GM20000 (cell line): ENCODE measurements around the gene MYRF.
A peak's percentile ranks its signal among the peaks of the same experiment; 100 is the strongest.

ENCODE experiments used
- DNase-seq: peaks from one replicate; pipeline ENCODE4 v3.0.0; 2012; ENCODE audit warnings: low spot score
- TF ChIP-seq, protein P1 (sequence below): IDR thresholded peaks from 2 replicates; pipeline ENCODE4 v1.5.1; 2012; ENCODE audit warnings: mild to moderate bottlenecking, control low read depth; ENCODE audit errors: extremely low read depth, missing control alignments

The MYRF gene

DNA sequence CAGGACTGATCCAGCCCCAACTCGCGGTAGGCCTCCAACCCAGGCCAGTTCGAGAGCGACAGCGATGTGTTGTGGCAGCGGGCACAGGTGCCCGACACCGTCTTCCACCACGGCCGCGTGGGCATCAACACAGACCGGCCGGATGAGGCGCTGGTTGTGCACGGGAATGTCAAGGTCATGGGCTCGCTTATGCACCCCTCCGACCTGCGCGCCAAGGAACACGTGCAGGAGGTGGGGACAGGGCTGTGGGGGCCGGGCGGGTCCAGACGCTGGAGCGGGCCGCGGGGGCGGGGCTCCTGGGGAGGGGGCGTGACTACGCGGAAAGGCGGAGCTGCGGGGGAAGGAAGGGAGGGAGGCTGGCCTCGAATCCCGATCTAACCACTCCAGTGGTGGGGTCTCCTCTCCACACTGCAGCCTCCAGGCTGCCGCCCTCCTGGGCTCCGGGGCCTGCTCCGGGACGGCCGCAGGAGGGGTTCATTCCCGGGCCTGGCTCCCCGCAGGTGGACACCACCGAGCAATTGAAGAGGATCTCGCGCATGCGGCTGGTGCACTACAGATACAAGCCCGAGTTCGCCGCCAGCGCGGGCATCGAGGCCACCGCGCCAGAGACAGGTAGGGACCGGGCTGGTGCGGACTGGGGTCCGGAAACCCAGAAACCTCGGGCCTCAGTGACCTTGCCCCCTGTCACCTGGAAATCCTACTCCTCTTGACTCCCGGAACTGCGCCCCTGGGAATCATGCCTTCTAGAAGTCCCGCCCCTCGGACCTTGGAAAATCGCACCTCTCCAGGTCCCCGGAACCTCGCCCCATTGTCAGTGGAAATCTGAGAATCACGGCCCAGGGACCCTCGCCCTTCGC is 25.0 kb downstream of the MYRF start:
- DNase-seq: peak; percentile 74
- TF ChIP-seq, protein P1, sequence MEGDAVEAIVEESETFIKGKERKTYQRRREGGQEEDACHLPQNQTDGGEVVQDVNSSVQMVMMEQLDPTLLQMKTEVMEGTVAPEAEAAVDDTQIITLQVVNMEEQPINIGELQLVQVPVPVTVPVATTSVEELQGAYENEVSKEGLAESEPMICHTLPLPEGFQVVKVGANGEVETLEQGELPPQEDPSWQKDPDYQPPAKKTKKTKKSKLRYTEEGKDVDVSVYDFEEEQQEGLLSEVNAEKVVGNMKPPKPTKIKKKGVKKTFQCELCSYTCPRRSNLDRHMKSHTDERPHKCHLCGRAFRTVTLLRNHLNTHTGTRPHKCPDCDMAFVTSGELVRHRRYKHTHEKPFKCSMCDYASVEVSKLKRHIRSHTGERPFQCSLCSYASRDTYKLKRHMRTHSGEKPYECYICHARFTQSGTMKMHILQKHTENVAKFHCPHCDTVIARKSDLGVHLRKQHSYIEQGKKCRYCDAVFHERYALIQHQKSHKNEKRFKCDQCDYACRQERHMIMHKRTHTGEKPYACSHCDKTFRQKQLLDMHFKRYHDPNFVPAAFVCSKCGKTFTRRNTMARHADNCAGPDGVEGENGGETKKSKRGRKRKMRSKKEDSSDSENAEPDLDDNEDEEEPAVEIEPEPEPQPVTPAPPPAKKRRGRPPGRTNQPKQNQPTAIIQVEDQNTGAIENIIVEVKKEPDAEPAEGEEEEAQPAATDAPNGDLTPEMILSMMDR: no peak

DNA sequence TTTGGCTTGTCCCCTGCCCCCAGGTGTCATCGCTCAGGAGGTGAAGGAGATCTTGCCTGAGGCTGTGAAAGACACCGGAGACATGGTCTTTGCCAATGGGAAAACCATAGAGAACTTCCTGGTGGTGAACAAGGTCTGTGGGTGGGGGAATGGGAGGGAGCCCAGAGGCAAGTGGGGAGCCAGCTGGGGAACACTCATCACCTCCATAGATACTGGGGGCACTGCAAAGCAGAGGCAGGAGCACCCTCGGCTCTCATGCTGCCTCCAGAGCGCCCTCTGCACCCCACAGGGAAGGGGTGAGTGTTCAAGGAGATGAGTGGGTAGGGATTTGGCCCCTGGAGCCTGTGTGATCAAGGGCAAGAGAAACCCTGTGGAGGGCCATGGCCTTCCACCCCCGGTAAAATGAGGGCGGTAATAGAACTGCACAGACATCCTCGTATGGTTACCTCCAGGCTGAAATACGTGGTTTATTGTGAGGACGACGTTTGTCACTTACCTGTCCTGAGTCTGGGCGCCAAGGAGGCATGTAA is 26.0 kb downstream of the MYRF start:
- TF ChIP-seq, protein P1: no peak

DNA sequence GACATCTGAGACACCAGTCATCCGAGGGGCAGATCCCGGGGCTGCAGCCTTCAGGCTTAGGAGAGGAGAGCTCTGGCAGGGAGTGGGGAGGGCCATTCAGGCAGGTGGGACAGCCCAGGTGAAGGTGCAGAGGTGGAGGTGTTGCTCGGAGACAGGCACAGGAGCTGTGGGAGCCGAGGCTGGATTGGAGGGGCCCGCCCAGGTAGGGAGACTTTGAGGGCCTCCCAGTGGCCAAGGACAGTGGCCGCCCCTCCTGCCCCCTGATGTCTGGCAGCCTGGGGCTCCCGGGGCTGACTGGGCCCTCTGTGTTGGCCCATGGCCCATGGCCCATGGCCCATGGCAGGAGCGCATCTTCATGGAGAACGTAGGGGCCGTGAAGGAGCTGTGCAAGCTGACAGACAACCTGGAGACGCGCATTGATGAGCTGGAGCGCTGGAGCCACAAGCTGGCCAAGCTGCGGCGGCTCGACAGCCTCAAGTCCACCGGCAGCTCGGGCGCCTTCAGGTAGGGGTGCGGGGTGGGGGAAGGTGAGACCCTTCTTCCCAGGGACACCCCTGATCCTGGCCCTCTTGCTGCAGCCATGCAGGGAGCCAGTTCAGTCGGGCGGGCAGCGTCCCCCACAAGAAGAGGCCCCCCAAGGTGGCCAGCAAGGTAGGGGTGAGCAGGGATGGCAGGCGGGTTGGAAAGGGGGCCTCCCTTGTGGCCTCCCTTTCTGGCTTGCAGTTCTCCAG is 26.6 kb downstream of the MYRF start:
- no peak for DNase-seq
- TF ChIP-seq, protein P1: no peak

More for the DNA sequence above, 26.0 kb downstream of the MYRF start:
- DNase-seq: no peak

DNA sequence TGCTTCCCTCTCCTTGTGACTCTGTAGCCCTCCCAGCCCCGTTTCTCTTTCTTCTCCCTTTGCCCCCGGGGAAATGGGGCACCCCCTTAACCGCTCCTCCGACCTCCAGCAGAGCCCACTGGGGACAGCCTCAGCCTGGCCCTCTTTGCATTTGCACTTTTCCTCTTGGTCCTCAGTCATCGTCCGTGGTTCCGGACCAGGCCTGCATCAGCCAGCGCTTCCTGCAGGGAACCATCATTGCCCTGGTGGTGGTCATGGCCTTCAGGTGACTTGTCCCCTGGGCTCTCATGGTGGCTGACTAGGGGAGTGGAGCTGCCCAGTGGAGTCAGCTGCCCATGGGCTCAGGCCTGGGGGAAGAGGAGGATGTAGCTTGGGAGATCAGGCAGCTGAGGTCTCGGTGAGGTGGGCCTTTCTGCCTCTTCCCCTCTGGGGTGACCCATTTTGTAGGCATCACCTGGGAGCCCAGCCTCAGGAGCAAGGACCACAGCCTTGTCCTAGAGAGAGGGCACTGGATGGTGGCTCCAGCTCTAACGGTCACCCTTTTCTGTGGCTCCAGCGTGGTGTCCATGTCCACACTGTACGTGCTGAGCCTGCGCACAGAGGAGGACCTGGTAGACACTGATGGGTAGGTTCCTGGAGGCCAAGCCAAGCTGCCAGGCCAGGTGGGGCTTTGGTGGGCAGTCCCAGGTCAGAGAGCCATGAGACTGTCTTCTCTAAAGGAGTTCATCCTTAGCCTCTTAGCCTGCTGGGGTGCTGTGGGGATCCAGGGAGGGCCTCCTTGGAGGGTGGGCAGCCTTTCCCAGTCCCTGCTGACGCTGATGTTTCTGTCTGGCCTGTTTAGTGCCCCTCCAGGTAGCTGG is 27.5 kb downstream of the MYRF start:
- DNase-seq: no peak
- TF ChIP-seq, protein P1: no peak

DNA sequence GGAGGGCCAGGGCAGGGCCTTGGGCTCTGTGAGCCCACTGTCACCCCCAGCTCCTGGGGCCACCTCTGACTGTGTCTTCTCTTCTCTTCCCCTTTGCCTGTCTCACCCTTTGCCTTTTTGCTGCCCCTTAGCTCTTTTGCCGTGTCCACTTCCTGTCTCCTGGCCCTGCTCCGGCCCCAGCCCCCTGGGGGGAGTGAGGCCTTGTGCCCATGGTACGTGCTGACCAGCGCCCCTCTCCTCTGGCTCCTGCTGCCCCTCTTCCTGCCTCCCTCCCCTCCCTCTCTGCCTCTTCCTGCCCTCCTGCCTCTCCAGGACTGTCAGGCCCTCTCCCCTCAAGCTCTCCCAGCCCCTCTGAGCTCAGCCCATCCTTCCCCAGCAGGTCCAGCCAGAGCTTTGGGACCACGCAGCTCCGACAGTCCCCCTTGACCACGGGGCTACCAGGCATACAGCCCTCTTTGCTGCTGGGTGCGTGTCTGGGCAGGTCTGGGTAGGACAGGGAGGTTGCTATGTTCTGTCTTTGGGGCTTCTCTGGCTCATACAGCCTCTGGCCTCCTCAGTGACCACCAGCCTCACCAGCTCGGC is 28.2 kb downstream of the MYRF start:
- no peak for DNase-seq
- TF ChIP-seq, protein P1: no peak

DNA sequence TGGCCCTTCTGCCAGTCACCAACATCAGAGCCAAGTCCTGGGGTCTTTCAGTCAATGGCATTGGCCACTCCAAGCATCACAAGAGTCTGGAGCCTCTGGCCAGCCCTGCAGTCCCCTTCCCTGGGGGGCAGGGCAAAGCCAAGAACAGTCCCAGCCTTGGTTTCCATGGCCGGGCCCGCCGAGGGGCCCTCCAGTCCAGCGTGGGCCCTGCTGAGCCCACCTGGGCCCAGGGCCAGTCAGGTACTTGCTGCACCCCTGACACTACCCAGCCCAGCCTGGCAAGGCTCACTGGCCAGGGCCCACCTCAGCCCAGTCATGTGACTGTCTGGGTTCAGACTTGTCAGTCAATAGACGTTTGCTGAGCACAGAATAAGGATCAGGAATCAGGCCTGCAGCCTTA is 29.1 kb downstream of the MYRF start:
- TF ChIP-seq, protein P1: no peak
- no peak for DNase-seq
